ENCODE results near the gene LRRC59.

LRRC59 gene

DNA sequence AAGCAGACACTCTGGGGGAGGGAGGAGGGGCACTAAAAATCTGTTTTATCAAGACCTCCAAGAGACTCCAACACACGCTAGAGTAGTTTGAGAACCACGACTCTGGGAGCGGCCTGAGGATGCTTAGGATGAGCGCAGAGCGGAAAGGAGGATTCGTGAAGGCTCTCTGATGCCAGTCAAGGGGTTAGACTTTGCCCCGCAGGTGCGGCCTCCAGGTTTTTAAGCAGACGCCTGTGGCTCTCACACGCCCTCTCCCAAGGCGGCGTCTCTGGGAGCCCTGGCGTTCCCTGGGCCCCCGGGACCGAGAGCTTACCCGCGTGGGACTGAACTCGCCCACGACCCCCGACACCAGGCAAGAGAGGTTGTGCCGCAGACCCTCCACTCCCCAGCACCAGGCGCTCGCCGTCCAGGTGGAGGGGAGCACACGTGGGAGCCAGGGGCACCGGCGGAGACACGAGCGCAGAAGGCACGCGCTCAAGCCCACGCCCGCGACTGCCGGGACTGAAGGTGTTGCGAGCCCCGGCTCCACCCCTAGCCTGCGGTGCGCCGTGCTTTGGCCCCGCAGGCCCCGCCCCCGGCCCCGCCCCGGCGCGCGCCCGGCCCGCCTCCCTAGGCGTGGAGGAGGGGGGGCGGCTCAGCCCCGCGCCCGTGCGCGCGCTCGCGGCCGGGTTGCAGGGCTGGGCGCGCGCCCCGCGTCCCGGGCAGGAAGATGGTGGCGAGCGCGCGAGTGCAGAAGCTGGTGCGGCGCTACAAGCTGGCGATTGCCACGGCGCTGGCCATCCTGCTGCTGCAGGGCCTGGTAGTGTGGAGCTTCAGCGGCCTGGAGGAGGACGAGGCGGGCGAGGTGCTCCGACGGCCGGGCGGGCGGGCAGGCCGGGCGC, 51.7 kb downstream of the LRRC59 start, which contains the start of gene XYLT2:
Gene XYLT2, plus strand, starts transcription at position 695 of the 881 bp plus-strand sequence. Its CDS starts 15 bp downstream, at position 710.
- peak; percentile 90 for DNase-seq

DNA sequence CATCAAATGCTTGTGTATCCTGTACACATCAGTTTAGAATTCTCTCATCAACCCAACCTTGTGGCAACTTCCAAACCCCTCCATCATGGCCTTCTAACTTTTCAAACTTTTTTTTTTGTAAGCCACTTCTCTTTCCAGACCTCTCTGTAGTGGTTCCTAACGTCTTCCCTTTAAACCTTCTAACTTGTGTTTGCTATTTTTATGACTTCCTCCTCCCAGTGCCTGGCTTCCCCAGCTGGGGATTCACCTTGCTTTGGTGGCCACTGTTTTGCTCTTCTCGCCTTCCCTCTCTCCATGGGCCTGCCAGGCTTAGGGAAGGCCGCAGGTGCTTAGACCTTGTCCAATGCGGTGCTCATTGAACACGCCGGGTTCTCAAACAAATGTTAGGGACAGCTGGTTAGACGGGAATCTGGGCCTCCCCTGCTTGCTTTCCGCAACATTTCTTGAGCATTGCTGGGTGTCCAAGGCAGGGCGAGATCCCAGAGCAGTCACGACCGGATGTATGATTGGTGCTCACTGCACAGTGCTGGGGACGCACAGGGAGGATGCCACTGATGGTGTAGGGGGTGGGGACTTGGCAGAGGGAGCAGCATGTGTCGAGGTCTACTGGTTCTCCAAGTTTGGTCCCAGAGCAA, 52.5 kb downstream of the LRRC59 start:
- no peak for DNase-seq

DNA sequence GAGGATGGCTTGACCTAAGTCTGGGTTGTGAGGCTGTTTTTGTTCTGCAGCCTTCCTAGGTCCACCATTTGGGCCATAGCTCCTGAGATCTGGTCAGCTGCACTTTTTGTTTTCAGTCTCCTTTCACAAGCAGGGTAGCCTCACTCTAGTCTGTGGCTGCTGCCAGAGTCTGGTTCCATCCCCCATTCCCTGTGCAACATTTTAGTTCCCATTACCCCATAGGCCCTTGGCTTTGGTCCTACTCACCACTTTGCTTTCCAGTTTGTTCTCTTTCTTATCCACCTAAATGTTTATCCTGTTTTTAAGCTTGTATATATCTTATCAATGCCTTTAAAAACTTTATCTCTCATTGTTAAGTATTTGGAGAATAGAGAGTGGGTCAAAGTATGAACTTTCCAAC, 57.9 kb downstream of the LRRC59 start:
- no peak for DNase-seq

DNA sequence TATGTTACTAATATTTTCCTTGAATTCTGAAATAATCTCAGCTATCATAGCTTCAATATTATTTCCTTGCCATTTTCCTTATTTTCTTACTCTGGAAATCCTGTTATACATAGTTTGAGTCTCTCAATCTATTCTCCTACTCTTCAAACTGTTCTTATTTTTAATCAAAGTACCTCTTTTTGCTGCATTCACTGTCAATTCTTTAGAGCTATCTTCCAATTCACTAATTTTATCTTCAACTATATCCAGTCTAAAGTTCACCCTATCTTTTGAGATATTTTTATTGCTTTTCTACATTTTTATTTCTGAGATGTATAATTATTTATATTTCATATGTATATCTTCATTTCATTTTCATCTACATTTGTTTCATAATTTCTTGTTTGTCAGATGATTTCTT, 58.7 kb downstream of the LRRC59 start:
- no peak for DNase-seq

DNA sequence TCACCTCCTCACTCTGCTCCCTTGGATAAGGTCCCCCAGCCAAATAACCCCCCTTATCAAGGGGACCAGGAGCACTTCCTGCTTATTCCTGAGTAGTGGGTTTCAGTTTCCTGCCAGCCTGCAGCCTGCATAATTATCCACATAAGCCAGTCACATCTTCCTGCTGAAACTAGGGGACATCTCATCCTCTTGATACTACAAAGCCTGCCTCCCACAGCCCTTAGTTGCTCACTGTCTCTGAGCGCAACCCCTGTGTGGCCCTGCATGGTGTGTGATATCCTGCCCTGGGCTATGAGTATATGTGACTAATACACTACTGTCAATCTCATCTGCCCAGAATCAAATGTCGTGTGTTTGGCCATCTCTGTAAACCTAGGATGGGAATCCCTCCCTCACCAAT, 59.4 kb downstream of the LRRC59 start:
- DNase-seq = no peak

DNA sequence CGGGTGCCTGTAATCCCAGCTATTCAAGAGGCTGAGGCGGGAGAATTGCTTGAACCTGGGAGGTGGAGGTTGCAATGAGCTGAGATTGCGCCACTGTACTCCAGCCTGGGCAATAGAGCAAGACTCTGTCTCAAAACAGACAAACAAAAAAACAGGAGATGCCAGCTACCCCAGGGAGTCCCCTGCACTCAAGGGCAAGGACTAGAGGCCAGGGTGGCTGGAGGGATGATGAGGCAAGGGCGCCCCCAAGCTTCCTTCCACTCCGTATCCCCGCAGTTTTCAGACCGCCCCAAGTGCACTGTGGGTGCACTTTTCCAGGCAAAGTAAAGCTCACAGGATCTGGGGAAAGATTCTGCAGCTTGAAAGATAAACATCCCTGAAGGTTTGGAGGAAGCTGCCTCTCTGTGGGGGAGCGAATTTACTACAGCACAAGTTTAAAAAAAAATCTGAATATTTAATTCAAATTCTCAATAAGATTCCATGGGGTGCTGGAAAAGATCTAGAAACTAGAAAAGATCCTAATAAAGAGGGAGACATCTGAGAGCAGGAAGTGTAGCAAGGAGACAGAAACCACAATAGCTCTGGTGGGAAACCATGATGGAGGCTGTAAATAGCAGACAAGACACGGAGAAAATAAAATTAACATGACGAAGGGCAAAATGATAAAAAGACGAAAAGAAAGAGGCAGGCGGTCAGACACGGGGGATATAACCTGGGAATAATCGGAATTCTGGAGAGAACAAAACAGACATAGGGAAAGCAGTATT, 63.8 kb downstream of the LRRC59 start:
- DNase-seq = peak; percentile 39

DNA sequence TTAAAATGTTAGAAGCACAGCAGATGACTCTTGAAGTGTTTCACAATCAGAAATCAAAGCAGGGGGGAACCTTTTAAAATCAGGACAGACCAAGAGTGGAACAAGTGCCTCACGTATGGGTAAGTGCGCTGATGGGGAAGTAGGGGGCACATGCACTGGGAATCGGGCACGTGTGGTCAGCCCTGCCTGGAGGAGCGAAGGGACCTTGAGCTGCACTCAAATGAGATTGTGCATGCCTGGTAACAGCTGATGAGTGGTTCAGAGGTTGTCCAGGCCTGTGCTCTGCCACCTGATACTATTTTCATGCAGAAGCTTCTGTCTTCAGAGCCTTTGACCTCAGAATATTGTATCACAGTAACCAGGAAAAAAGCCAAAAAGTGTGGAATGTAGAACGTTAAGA, 65.1 kb downstream of the LRRC59 start:
- no peak for DNase-seq

Measured in NCI-H82 (cell line).